Ascending aorta (tissue), 2 donors: ENCODE data around the gene DLG1. TPM values are rescaled to one million over a fixed set of nuclear protein-coding genes. Genes with fewer than 3 reads are reported as not detected.
"Not testable (repeated sequence)": the region's sequence is repeated elsewhere in the genome, so short reads cannot be mapped to it uniquely, and the experiment has no call there.

Experiments used
- DNase-seq, 2 donors: peaks; one replicate each; pipeline ENCODE4 v3.0.0-alpha.2; 2019; ENCODE audit warnings: low spot score in 2 of 2
- H3K27ac ChIP-seq, 2 donors: fragments of 200-600 bp; sonication (generic); one replicate each; pipeline ENCODE4 v1.5.1; 2016 to 2017; ENCODE audit warnings: mild to moderate bottlenecking in 1 of 2
- H3K27me3 ChIP-seq: fragments of 200-600 bp; sonication (generic); one replicate; pipeline ENCODE4 v1.5.1; 2017
- H3K36me3 ChIP-seq, 2 donors: fragments of 200-600 bp; sonication (generic); one replicate each; pipeline ENCODE4 v1.5.1; 2016
- H3K4me1 ChIP-seq, 2 donors: fragments of 200-600 bp; sonication (generic); one replicate each; pipeline ENCODE4 v1.5.1; 2016 to 2017; ENCODE audit warnings: mild to moderate bottlenecking in 1 of 2
- H3K4me3 ChIP-seq, 2 donors: fragments of 200-600 bp; sonication (generic); one replicate each; pipeline ENCODE4 v1.5.1; 2016 to 2017; ENCODE audit warnings: mild to moderate bottlenecking in 1 of 2
- H3K9me3 ChIP-seq, 2 donors: fragments of 200-600 bp; sonication (generic); one replicate each; pipeline ENCODE4 v1.5.1; 2016
- intact Hi-C: fragments of 100-400 bp; cut with DNase I; formaldehyde crosslinking; loops from one replicate; pipeline ENCODE4 v1.15.1; 2023
- total RNA-seq: library from RNA; depleted of rRNA; stranded (reverse); fragments of >200 nt; gene quantifications from one replicate; pipeline ENCODE4 v1.1.0, GENCODE V29; 2016
- TF ChIP-seq, protein P1 (sequence below), 3 experiments: fragments of 200-600 bp in 2 of 3; fragments of 450-650 bp in 1 of 3; sonication (generic) in 2 of 3; IDR thresholded peaks; one replicate each; pipeline ENCODE4 v1.5.1; 2016 to 2019; ENCODE audit warnings: antibody characterized with exemption in 3 of 3, mild to moderate bottlenecking in 1 of 3, moderate library complexity in 1 of 3

DLG1 gene
- total RNA-seq, 1 donor from 2014 or later, result 31.0 TPM

GRCh38 chr3:197038679-197039462 lies 259.5 kb downstream of the DLG1 start:
- no peak overlapping the region for H3K27ac ChIP-seq
- DNase-seq, result no peak
- TF ChIP-seq, protein P1, sequence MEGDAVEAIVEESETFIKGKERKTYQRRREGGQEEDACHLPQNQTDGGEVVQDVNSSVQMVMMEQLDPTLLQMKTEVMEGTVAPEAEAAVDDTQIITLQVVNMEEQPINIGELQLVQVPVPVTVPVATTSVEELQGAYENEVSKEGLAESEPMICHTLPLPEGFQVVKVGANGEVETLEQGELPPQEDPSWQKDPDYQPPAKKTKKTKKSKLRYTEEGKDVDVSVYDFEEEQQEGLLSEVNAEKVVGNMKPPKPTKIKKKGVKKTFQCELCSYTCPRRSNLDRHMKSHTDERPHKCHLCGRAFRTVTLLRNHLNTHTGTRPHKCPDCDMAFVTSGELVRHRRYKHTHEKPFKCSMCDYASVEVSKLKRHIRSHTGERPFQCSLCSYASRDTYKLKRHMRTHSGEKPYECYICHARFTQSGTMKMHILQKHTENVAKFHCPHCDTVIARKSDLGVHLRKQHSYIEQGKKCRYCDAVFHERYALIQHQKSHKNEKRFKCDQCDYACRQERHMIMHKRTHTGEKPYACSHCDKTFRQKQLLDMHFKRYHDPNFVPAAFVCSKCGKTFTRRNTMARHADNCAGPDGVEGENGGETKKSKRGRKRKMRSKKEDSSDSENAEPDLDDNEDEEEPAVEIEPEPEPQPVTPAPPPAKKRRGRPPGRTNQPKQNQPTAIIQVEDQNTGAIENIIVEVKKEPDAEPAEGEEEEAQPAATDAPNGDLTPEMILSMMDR (IDR thresholded peaks at IDR 0.05), result no peak
- H3K9me3 ChIP-seq, result no peaks in the 10 kb centered on the region
- no peaks in the 10 kb centered on the region for H3K27me3 ChIP-seq
- H3K4me1 ChIP-seq, result no peaks in the 10 kb centered on the region
- H3K4me3 ChIP-seq, result no peak overlapping the region
- intact Hi-C loops, result no loop called here
- H3K36me3 ChIP-seq, result no peaks in the 10 kb centered on the region

- no peak overlapping the region for H3K4me3 ChIP-seq
- H3K36me3 ChIP-seq, result no peaks in the 10 kb centered on the region
- no peak for DNase-seq
- no peaks in the 10 kb centered on the region for H3K27me3 ChIP-seq
- H3K27ac ChIP-seq, result no peak overlapping the region
- H3K9me3 ChIP-seq, result no peaks in the 10 kb centered on the region
- intact Hi-C loops, result no loop called here
- TF ChIP-seq, protein P1 (IDR thresholded peaks at IDR 0.05), result no peak
- H3K4me1 ChIP-seq, result peaks cover 0 to 11% of the 10 kb centered on the region in 2 donors
Observed at GRCh38 chr3:197035577-197035976, 262.8 kb downstream of the DLG1 start.

DNA sequence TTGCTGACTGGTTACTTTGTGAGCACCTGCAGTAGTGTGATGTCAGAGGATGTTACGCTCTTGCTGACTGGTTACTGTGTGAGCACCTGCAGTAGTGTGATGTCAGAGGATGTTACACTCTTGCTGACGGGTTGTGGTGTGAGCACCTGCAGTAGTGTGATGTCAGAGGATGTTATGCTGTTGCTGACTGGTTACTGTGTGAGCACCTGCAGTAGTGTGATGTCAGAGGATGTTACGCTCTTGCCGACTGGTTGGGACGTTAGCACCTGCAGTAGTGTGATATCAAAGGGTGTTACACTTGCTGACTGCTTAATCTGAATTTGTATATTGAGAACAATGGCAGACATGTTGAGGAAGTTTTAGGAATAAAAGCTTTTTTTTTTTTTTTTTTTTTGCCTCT lies 263.6 kb downstream of the DLG1 start:
- intact Hi-C loops, DNase-seq, H3K27ac ChIP-seq, H3K9me3 ChIP-seq, H3K4me3 ChIP-seq, H3K27me3 ChIP-seq, H3K36me3 ChIP-seq: not testable (repeated sequence)
- H3K4me1 ChIP-seq, result peaks cover 0 to 11% of the 10 kb centered on the region in 2 donors

- H3K27ac ChIP-seq, H3K36me3 ChIP-seq, DNase-seq, intact Hi-C loops, H3K4me3 ChIP-seq, H3K9me3 ChIP-seq, H3K27me3 ChIP-seq: not testable (repeated sequence)
- peaks cover 8 to 19% of the 10 kb centered on the region in 2 donors for H3K4me1 ChIP-seq
Observed at GRCh38 chr3:197033764-197034163, 264.6 kb downstream of the DLG1 start.

DNA sequence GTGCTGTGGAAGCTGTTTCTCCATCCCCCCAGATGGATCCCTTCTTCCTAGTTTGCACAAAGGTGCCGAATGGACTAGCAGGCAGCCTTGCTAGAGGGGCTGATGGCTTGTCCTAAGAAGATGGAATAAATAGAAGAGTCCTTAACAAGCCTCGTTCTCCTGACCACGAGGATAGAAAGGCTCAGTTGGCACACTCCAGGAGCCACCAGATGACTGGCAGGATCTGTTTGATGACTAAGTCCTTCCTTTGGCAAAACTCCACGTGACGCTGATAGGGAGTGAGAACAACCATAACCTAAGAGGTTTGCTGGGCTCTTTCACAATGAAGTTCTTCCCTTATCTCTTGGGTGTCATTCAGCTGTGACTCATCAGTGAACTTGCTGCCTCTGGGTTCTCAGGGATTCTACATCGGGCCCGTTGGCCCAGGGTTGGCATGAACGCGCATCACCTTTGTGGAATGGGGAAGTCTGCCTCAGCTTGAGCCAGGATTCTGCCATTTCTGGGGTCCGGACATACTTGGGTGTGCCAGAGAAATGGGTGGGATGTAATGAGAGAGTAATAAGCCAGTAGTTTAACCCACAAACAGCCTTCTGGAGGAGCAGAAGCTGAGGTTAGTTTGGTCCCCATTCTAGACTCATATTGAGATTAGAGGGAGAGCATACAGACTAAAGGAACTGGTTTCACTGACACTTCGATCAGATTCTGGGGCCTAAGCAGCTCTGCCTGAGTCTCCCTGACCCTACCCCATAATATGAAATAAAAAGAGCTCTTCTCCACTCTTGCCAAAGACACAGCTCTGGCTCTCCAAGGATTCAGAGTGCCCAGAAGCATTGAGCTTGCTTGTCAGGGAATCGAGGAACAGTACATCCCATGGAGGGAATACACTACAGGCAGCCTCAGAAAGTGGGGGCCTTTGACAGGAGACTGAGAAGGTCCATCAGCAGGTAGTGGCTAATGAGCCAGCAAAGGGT lies 266.8 kb downstream of the DLG1 start:
- Histone ChIP-seq H3K4me1 (peaks cover 8 to 21% of the 10 kb centered on the region in 2 donors), H3K4me3 (no peak overlapping the region), H3K36me3 (no peaks in the 10 kb centered on the region), H3K27ac (peak overlapping the region in 1 of 2 donors; percentile 40), H3K9me3 (no peaks in the 10 kb centered on the region), H3K27me3 (peaks cover 5% of the 10 kb centered on the region)
- peak in 1 of 2 donors; percentile 89 for DNase-seq
- intact Hi-C loops, result no loop called here
- TF ChIP-seq, protein P1 (IDR thresholded peaks at IDR 0.05), result no peak

DNA sequence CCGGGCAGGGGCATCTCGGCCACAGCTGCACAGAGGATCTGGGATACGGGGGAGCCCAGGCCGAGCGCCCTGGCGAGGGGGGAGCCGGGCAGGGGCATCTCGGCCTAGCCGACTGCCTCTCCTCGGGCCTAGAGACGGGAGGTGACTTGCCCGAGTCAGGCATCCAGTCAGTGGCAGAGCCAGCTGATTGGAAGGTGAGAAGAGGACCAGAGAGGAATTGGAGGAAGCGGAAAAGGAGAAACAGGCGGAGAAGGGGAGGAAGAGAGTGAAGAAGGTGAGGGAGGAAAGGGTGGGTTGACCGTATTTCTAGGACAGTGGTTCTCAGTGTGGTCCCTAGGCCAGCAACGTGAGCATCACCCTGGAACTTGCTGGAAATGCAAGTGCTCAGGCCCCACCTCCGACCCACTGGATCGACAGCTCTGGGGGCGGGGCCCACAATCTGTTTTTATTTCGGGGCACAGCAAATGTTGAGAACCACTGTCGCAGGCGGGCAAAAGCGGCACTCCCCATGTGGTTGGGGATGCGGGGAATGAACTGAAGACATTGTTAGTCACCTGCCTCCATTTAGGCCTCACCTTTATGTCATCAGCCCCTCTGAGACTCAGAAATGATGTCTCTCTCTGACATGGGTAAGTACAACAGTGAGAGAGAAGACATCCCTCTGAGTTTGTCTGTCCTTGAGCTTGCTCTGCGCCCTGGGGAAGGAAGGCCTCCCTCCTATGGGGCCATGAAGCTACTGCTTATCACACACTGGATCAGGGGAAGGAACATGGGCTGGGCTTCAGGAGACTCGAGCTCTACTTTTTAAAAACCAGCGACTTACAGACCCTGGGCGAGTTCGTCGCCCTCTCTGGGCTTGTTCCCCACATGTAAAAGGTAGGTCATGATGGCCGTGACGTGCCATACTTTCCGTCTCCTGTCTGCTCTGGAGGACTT lies 267.8 kb downstream of the DLG1 start:
- intact Hi-C loops, result no loop called here
- peaks cover 8 to 21% of the 10 kb centered on the region in 2 donors for H3K4me1 ChIP-seq
- H3K4me3 ChIP-seq, result no peak overlapping the region
- TF ChIP-seq, protein P1 (IDR thresholded peaks at IDR 0.05), result no peak
- H3K36me3 ChIP-seq, result no peaks in the 10 kb centered on the region
- peak overlapping the region in 1 of 2 donors; percentile 27 for H3K27ac ChIP-seq
- no peaks in the 10 kb centered on the region for H3K9me3 ChIP-seq
- H3K27me3 ChIP-seq, result peaks cover 5% of the 10 kb centered on the region
- no peak for DNase-seq
